OCI-LY1 (cell line): ENCODE results near the gene SH3BP4.

Experiments used
- CTCF ChIP-seq: fragments of 200-600 bp; sonication (generic), shearing (Covaris generic); IDR thresholded peaks from 2 replicates; pipeline ENCODE4 v1.5.1; 2017; ENCODE audit warnings: mild to moderate bottlenecking, antibody characterized with exemption, low read length, moderate library complexity, mixed read lengths
- EZH2 ChIP-seq: fragments of 200-600 bp; sonication (generic), shearing (Covaris generic); IDR thresholded peaks from 2 replicates; pipeline ENCODE4 v1.8.0; 2017; ENCODE audit warnings: borderline replicate concordance, mixed run types, mild to moderate bottlenecking, antibody characterized with exemption, low read length, moderate library complexity, mixed read lengths

GRCh38 chr2:234980451-234981187 is 28.8 kb downstream of the SH3BP4 start:
- no peak for TF ChIP-seq CTCF
- TF ChIP-seq EZH2, result no peak
